ENCODE measurements around the gene MTNR1A.
A peak's percentile ranks its signal among the peaks of the same experiment; 100 is the strongest.

The MTNR1A gene

GRCh38 chr4:186554914-186555827, at the start of gene MTNR1A:
Gene MTNR1A (minus strand): TSS chr4:186555567. CDS start chr4:186555365, 202 bp downstream.
- DNase-seq (ENCODE audit: low read depth in 3 of 3) = no peak

GRCh38 chr4:186604124-186604807, 48.9 kb upstream of the MTNR1A start:
- DNase-seq (ENCODE audit: low read depth in 3 of 3) = no peak

- no peak for DNase-seq (ENCODE audit: low read depth in 3 of 3)
Measured at GRCh38 chr4:186602978-186603377, 47.6 kb upstream of the MTNR1A start.

- no peak for DNase-seq (ENCODE audit: low read depth in 3 of 3)
Measured at GRCh38 chr4:186599483-186599882, 44.1 kb upstream of the MTNR1A start.

GRCh38 chr4:186598686-186599085, 43.3 kb upstream of the MTNR1A start:
- no peak for DNase-seq (ENCODE audit: low read depth in 3 of 3)

- no peak for DNase-seq (ENCODE audit: low read depth in 3 of 3)
Measured at GRCh38 chr4:186596850-186597390, 41.6 kb upstream of the MTNR1A start.

- DNase-seq (ENCODE audit: low read depth in 3 of 3) = no peak
Measured at GRCh38 chr4:186596346-186596745, 41.0 kb upstream of the MTNR1A start.

GRCh38 chr4:186593587-186593973, 38.2 kb upstream of the MTNR1A start:
- DNase-seq (ENCODE audit: low read depth in 3 of 3) = no peak

- DNase-seq (ENCODE audit: low read depth in 3 of 3) = no peak
Measured at GRCh38 chr4:186592966-186593586, 37.7 kb upstream of the MTNR1A start.

- DNase-seq (ENCODE audit: low read depth in 3 of 3) = no peak
Measured at GRCh38 chr4:186592445-186592844, 37.1 kb upstream of the MTNR1A start.

- no peak for DNase-seq (ENCODE audit: low read depth in 3 of 3)
Measured at GRCh38 chr4:186591651-186592050, 36.3 kb upstream of the MTNR1A start.

- DNase-seq (ENCODE audit: low read depth in 3 of 3) = no peak
Measured at GRCh38 chr4:186588503-186588902, 33.1 kb upstream of the MTNR1A start.

- peak; percentile 24 to 55 (median 27) for DNase-seq (ENCODE audit: low read depth in 3 of 3)
Measured at GRCh38 chr4:186587416-186588018, 32.1 kb upstream of the MTNR1A start.

- DNase-seq (ENCODE audit: low read depth in 3 of 3) = no peak
Measured at GRCh38 chr4:186586205-186586604, 30.8 kb upstream of the MTNR1A start.

GRCh38 chr4:186584912-186585311, 29.5 kb upstream of the MTNR1A start:
- DNase-seq (ENCODE audit: low read depth in 3 of 3) = no peak

- no peak for DNase-seq (ENCODE audit: low read depth in 3 of 3)
Measured at GRCh38 chr4:186581421-186581820, 26.1 kb upstream of the MTNR1A start.

GRCh38 chr4:186580669-186581068, 25.3 kb upstream of the MTNR1A start:
- DNase-seq (ENCODE audit: low read depth in 3 of 3) = no peak

GRCh38 chr4:186570193-186570996, 15.0 kb upstream of the MTNR1A start:
- DNase-seq (ENCODE audit: low read depth in 3 of 3) = no peak

- DNase-seq (ENCODE audit: low read depth in 3 of 3) = no peak
Measured at GRCh38 chr4:186569533-186570192, 14.3 kb upstream of the MTNR1A start.

GRCh38 chr4:186566068-186566467, 10.7 kb upstream of the MTNR1A start:
- DNase-seq (ENCODE audit: low read depth in 3 of 3) = no peak
